ENCODE data around the gene GCH1. TPM values are rescaled to one million over a fixed set of nuclear protein-coding genes. Genes with fewer than 3 reads are reported as not detected.

GCH1 gene
- total RNA-seq, 2 donors from 2014 or later, result 2.8 to 16.1 TPM

- no peak overlapping the region for H3K27ac ChIP-seq
- H3K4me1 ChIP-seq (ENCODE audit: control insufficient read depth in 1 of 2, low read depth in 2 of 2), result no peaks in the 10 kb centered on the region
- no peaks in the 10 kb centered on the region for H3K9me3 ChIP-seq
- H3K36me3 ChIP-seq, result no peaks in the 10 kb centered on the region
- H3K27me3 ChIP-seq (replicated peaks; ENCODE audit: insufficient read depth), result no peaks in the 10 kb centered on the region
- TF ChIP-seq CTCF (IDR thresholded peaks at IDR 0.05), result no peak
- DNase-seq (ENCODE audit: low spot score), result no peak
- no peak overlapping the region for H3K4me3 ChIP-seq
- ATAC-seq (ENCODE audit: insufficient number of reproducible peaks, low FRiP score, low read depth), result no peak
Measured at GRCh38 chr14:54895683-54896082, 6.9 kb downstream of the GCH1 start.

- no peak for ATAC-seq (ENCODE audit: insufficient number of reproducible peaks, low FRiP score, low read depth)
- Histone ChIP-seq H3K27ac (no peak overlapping the region), H3K9me3 (no peaks in the 10 kb centered on the region), H3K4me1 (ENCODE audit: control insufficient read depth in 1 of 2, low read depth in 2 of 2) (no peaks in the 10 kb centered on the region), H3K4me3 (no peak overlapping the region), H3K36me3 (no peaks in the 10 kb centered on the region), H3K27me3 (replicated peaks; ENCODE audit: insufficient read depth) (no peaks in the 10 kb centered on the region)
- no peak for TF ChIP-seq CTCF (IDR thresholded peaks at IDR 0.05)
- DNase-seq (ENCODE audit: low spot score), result no peak
Measured at GRCh38 chr14:54894995-54895394, 7.6 kb downstream of the GCH1 start.

GRCh38 chr14:54893151-54893760 is 9.4 kb downstream of the GCH1 start:
- Histone ChIP-seq H3K36me3 (no peaks in the 10 kb centered on the region), H3K9me3 (no peaks in the 10 kb centered on the region), H3K27ac (no peak overlapping the region), H3K4me1 (ENCODE audit: control insufficient read depth in 1 of 2, low read depth in 2 of 2) (no peaks in the 10 kb centered on the region), H3K4me3 (no peak overlapping the region), H3K27me3 (replicated peaks; ENCODE audit: insufficient read depth) (no peaks in the 10 kb centered on the region)
- ATAC-seq (ENCODE audit: insufficient number of reproducible peaks, low FRiP score, low read depth), result no peak
- no peak for DNase-seq (ENCODE audit: low spot score)
- peak; percentile 79 for TF ChIP-seq CTCF (IDR thresholded peaks at IDR 0.05)

GRCh38 chr14:54891471-54892245 is 11.0 kb downstream of the GCH1 start:
- Histone ChIP-seq H3K27ac (no peak overlapping the region), H3K36me3 (no peaks in the 10 kb centered on the region)
- ATAC-seq (ENCODE audit: insufficient number of reproducible peaks, low FRiP score, low read depth), result no peak

More at GRCh38 chr14:54891471-54892245, 11.0 kb downstream of the GCH1 start:
- H3K4me1 ChIP-seq (ENCODE audit: control insufficient read depth in 1 of 2, low read depth in 2 of 2), result no peaks in the 10 kb centered on the region
- TF ChIP-seq CTCF (IDR thresholded peaks at IDR 0.05), result no peak
- no peaks in the 10 kb centered on the region for H3K27me3 ChIP-seq (replicated peaks; ENCODE audit: insufficient read depth)
- no peak for DNase-seq (ENCODE audit: low spot score)
- no peak overlapping the region for H3K4me3 ChIP-seq
- H3K9me3 ChIP-seq, result no peaks in the 10 kb centered on the region
